H1 (cell line): ENCODE results near the gene ING1. TPM values are rescaled to one million over a fixed set of nuclear protein-coding genes. Genes with fewer than 3 reads are reported as not detected.

Source experiments
- ASH2L ChIP-seq: fragments of 200-600, 300-600 bp; sonication (generic); IDR thresholded peaks from one replicate; pipeline ENCODE4 v1.7.1; 2017; ENCODE audit warnings: low read length
- NANOG ChIP-seq: IDR thresholded peaks from 2 replicates; pipeline ENCODE4 v1.6.1; 2011; ENCODE audit warnings: low read length, low read depth, mild to moderate bottlenecking, inconsistent platforms; ENCODE audit not compliant: insufficient read depth, poor library complexity, severe bottlenecking
- SIN3A ChIP-seq, 2 experiments: IDR thresholded peaks in 1 of 2; conservative IDR thresholded peaks in 1 of 2; 2 replicates each; pipeline ENCODE4 v1.6.1; 2011 to 2012; ENCODE audit warnings: low read length in 2 of 2, improper control_type of control experiment in 1 of 2, low read depth in 1 of 2, mild to moderate bottlenecking in 1 of 2
- SIRT6 ChIP-seq: IDR thresholded peaks from one replicate; pipeline ENCODE4 v1.7.1; 2012; ENCODE audit warnings: low read length, inconsistent platforms
- SP2 ChIP-seq: IDR thresholded peaks from 2 replicates; pipeline ENCODE4 v1.6.1; 2012; ENCODE audit warnings: mild to moderate bottlenecking, low read length, inconsistent platforms
- TAF7 ChIP-seq: optimal IDR thresholded peaks from 2 replicates; pipeline ENCODE3; 2011; ENCODE audit warnings: low read depth, mild to moderate bottlenecking, inconsistent platforms, low read length, moderate library complexity, borderline replicate concordance
- polyA plus RNA-seq, 7 experiments: library from polyadenylated mRNA; depleted of rRNA in 3 of 7; stranded (reverse) in 5 of 7; unstranded in 2 of 7; fragments of >200 nt in 5 of 7; fragments of 200-250 nt in 2 of 7; gene quantifications; 1 replicate in 5 of 7; 2 replicates in 1 of 7; 4 replicates in 1 of 7; pipeline versions ENCODE4 v1.2.1 to v1.2.3, GENCODE V29; 2011 to 2013; ENCODE audit warnings: missing spikeins in 2 of 7, mixed read lengths in 2 of 7
- total RNA-seq: library from RNA; stranded (reverse); fragmentation: NEBNext Ultra II Directional; extraction: Animal tissue kit (Norgen Biotek cat#: 25700); gene quantifications from 2 replicates; pipeline ENCODE4 v1.2.1, GENCODE V29; 2021

Gene ING1
- total and polyA plus RNA-seq, 2 of the 8 experiments (the other 6 are each of a cell fraction or from before 2014, with no cell fraction given), result 22.3 to 26.6 TPM

DNA sequence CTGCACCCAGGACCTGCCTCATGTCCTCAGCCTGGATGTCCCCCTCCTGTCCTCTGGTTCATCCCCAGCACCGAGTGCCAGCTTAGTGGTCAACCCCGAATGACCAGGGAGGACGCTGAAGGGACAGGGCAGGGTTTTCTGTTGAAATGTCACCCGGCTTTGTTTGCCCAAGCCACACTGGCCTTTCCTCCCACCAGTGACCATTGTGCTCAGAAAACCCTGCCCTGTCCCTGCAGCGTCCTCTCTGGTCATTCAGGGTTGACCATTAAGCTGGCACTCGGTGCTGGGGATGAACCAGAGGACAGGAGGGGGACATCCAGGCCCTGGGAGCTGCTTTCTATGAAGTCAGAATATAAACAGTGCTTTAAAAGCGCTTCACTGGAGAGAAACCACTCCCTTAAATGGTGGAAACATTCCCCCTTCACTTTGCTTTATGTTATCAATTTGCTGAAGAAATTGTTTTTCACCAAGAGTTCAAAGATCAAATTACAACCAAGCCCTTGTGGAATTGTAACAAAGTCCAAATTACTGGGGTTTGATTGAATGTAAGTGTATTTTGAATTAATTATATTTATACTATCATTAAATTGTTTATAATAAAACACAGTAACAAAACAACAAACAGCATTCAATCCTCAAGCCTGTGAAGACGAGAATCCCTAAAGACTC, 29.0 kb upstream of the ING1 start (continued):
- no peak for TF ChIP-seq TAF7
- no peak for TF ChIP-seq SIRT6
- TF ChIP-seq NANOG, result no peak
- TF ChIP-seq SIN3A (conservative IDR thresholded peaks at IDR 0.05 in 1 of 2, IDR thresholded peaks at IDR 0.05 in 1 of 2; ENCODE audit: low read depth in 1 of 2, low read length in 2 of 2), result no peak
- TF ChIP-seq ASH2L, result no peak
- TF ChIP-seq SP2, result no peak
